BLaER1 treated with 17β-estradiol and CSF1 and Interleukin-3, amounts not matched to agents 10 nM and 100 nM (cell line): ENCODE measurements around the gene CASP14.

Source experiments
- H3K27ac ChIP-seq, 11 experiments: shearing (Covaris generic); formaldehyde crosslinking; 2 replicates each; pipeline ENCODE4 v1.8.1; 2022
- H3K27me3 ChIP-seq, 11 experiments: shearing (Covaris generic); formaldehyde crosslinking; 2 replicates each; pipeline ENCODE4 v1.8.1; 2022
- H3K36me3 ChIP-seq, 11 experiments: shearing (Covaris generic); formaldehyde crosslinking; 2 replicates each; pipeline ENCODE4 v1.8.1; 2022
- H3K4me1 ChIP-seq, 10 experiments: shearing (Covaris generic); formaldehyde crosslinking; 2 replicates each; pipeline ENCODE4 v1.8.1; 2022
- H3K4me2 ChIP-seq, 11 experiments: shearing (Covaris generic); formaldehyde crosslinking; 2 replicates each; pipeline ENCODE4 v1.8.1; 2022
- H3K4me3 ChIP-seq, 10 experiments: shearing (Covaris generic); formaldehyde crosslinking; 2 replicates each; pipeline ENCODE4 v1.8.1; 2022
- H3K9ac ChIP-seq, 11 experiments: shearing (Covaris generic); formaldehyde crosslinking; 2 replicates each; pipeline ENCODE4 v1.8.1; 2022
- H3K9me3 ChIP-seq, 11 experiments: shearing (Covaris generic); formaldehyde crosslinking; replicated peaks in 1 of 11; 2 replicates each; pipeline ENCODE4 v1.8.1; 2022
- H4K20me1 ChIP-seq, 11 experiments: shearing (Covaris generic); formaldehyde crosslinking; 2 replicates each; pipeline ENCODE4 v1.8.1; 2022
- Cebpa-rat ChIP-seq, 11 experiments: shearing (Covaris generic); IDR thresholded peaks; 2 replicates each; pipeline ENCODE4 v1.8.1; 2022

Gene CASP14

DNA sequence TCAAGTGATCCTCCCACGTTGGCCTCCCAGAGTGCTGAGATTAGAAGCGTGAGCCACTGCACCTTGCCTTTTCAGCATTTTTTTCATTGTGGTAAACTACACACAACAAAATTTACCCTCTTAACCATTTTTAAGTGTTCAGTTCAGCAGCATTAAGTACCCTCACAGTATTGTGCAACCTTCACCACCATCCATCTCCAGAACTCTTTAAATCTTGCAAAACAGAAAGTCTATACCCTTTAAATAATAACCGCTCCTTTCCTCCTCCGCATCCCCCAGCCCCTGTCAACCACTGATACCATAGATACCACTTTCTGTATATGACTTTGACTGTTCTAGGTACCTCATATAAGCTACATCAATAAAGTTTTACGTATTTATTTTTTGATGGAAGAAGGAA, 20.8 kb upstream of the CASP14 start:
- TF ChIP-seq Cebpa-rat (IDR thresholded peaks at IDR 0.05) = peak in 1 of 11 experiments; percentile 20; a peak in 1 of 22 replicates
- Histone ChIP-seq H3K27me3 (no peaks in the 10 kb centered on the region), H3K4me1 (0 out of 20 replicates have a peak, but pooled peaks cover 0 to 3% (median 0%) of the 10 kb centered on the region in 10 experiments), H3K9ac (no peak overlapping the region), H3K9me3 (peaks cover 0 to 5% (median 0%) of the 10 kb centered on the region in 11 experiments; a peak in 1 of 22 replicates), H3K27ac (no peak overlapping the region), H3K4me2 (no peak overlapping the region), H3K4me3 (no peak overlapping the region), H3K36me3 (no peaks in the 10 kb centered on the region), H4K20me1 (no peaks in the 10 kb centered on the region)

DNA sequence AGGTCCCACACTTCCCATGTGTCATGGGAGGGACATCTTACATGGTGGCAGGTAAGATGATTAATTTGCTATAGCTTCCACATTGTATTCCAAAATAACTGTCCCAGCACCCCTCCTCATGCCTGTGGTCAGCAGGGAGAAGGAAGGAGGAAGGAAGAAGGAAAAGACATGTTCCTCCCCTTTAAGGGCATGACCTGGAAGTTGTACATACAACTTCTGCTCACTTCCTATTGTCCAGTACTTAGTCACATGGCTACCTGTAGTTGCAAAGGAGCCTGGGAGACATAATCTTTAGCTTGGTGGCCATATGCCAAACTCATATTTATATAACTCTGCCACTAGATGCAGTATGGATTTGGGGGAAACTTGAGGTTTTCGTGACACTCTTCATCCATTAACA, 17.6 kb upstream of the CASP14 start:
- peaks cover 0 to 5% (median 0%) of the 10 kb centered on the region in 11 experiments; a peak in 1 of 22 replicates for H3K9me3 ChIP-seq

GRCh38 chr19:15035795-15036311, 13.4 kb upstream of the CASP14 start:
- H3K4me3 ChIP-seq = no peak overlapping the region
- H3K4me1 ChIP-seq = peaks cover 0 to 13% (median 7%) of the 10 kb centered on the region in 10 experiments; a peak in 9 of 20 replicates
- no peaks in the 10 kb centered on the region for H3K36me3 ChIP-seq
- H3K4me2 ChIP-seq = no peak overlapping the region
- no peak for TF ChIP-seq Cebpa-rat (IDR thresholded peaks at IDR 0.05)
- H3K9me3 ChIP-seq = peaks cover 0 to 5% (median 0%) of the 10 kb centered on the region in 11 experiments; a peak in 1 of 22 replicates
- H3K27me3 ChIP-seq = no peaks in the 10 kb centered on the region
- no peaks in the 10 kb centered on the region; a peak in 1 of 22 replicates for H4K20me1 ChIP-seq
- no peak overlapping the region for H3K9ac ChIP-seq
- H3K27ac ChIP-seq = no peak overlapping the region

More for the DNA sequence above, 17.6 kb upstream of the CASP14 start:
- Histone ChIP-seq H3K9ac (no peak overlapping the region), H3K4me3 (no peak overlapping the region), H3K36me3 (no peaks in the 10 kb centered on the region), H4K20me1 (no peaks in the 10 kb centered on the region; a peak in 1 of 22 replicates), H3K4me1 (no peaks in the 10 kb centered on the region), H3K27me3 (no peaks in the 10 kb centered on the region), H3K27ac (no peak overlapping the region), H3K4me2 (no peak overlapping the region)
- TF ChIP-seq Cebpa-rat (IDR thresholded peaks at IDR 0.05) = no peak

DNA sequence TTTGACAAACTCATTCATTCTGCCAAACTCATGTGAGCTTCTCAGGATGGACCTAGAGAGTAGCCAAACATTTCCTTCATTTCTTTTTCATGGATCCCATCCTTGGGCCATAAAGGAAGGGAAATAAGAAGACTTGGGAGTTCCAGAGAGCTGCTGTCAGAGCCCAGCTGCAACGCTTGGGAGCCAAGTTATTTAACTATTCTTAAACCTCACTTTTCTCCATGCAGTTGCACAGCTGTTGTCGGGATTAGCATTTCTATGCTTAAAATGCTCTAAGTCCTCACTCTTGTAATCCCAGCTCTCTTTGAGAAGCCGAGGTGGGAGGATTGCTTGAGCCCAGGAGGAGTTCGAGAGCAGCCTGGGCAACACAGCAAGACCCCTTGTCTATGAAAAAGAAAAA, 11.7 kb upstream of the CASP14 start:
- H3K4me2 ChIP-seq = no peak overlapping the region
- peaks cover 0 to 13% (median 7%) of the 10 kb centered on the region in 10 experiments; a peak in 9 of 20 replicates for H3K4me1 ChIP-seq
- no peak overlapping the region for H3K9ac ChIP-seq
- no peaks in the 10 kb centered on the region for H3K27me3 ChIP-seq
- H4K20me1 ChIP-seq = no peaks in the 10 kb centered on the region; a peak in 1 of 22 replicates
- H3K4me3 ChIP-seq = no peak overlapping the region
- no peaks in the 10 kb centered on the region for H3K9me3 ChIP-seq
- no peak for TF ChIP-seq Cebpa-rat (IDR thresholded peaks at IDR 0.05)
- H3K27ac ChIP-seq = no peak overlapping the region
- no peaks in the 10 kb centered on the region for H3K36me3 ChIP-seq

DNA sequence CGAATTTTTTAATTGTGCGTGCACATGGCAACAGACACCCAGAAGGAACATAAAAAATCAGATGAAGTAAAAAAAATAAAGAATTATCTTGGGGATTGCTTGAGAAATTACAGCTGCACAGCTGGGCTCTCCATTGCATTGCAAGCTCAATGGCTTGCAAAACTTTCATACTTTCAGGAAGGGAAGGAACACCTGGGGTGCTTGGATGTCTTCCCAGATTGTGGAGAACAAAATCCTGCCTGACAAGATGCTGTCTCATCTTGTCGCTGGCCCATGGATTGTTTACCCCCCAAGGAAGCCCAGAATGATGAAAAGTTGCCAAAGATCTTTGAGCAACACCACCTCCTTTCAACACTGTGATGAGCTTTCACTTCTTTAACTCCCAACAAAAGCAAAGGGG, 11.0 kb upstream of the CASP14 start:
- Histone ChIP-seq H3K4me1 (peaks cover 0 to 13% (median 7%) of the 10 kb centered on the region in 10 experiments; a peak in 9 of 20 replicates), H3K9me3 (no peaks in the 10 kb centered on the region), H3K9ac (no peak overlapping the region), H3K36me3 (no peaks in the 10 kb centered on the region), H3K27me3 (no peaks in the 10 kb centered on the region), H3K27ac (no peak overlapping the region; a peak in 1 of 22 replicates), H4K20me1 (no peaks in the 10 kb centered on the region; a peak in 1 of 22 replicates), H3K4me3 (no peak overlapping the region), H3K4me2 (peak overlapping the region in 7 of 11 experiments; percentile 1 to 46 (median 16); a peak in 9 of 22 replicates)
- TF ChIP-seq Cebpa-rat (IDR thresholded peaks at IDR 0.05) = 0 out of 22 replicates have a peak, but pooled peaks of 1 of the 11 experiments have one; percentile 10

DNA sequence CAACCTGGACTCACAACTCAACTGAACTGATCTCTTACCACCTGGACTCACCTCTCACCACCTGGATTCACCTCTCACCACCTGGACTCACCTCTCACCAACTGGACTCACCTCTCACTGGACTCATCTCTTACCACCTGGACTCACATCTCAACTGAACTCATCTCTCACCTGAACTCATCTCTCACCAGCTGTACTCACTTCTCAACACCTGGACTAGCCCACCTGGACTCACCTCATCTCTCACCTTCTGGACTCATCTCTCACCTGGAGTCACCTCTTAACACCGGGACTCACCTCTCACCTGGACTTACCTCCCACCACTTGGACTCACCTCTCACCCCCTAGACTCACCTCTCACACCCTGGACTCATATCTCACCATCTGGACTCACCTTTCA, 7.3 kb upstream of the CASP14 start:
- Histone ChIP-seq H3K9ac (no peak overlapping the region), H3K4me2 (no peak overlapping the region), H3K27ac (no peak overlapping the region), H3K27me3 (no peaks in the 10 kb centered on the region), H3K9me3 (no peaks in the 10 kb centered on the region), H3K36me3 (no peaks in the 10 kb centered on the region), H3K4me3 (no peak overlapping the region), H3K4me1 (peaks cover 0 to 13% (median 7%) of the 10 kb centered on the region in 10 experiments; a peak in 9 of 20 replicates), H4K20me1 (no peaks in the 10 kb centered on the region)
- TF ChIP-seq Cebpa-rat (IDR thresholded peaks at IDR 0.05) = no peak

DNA sequence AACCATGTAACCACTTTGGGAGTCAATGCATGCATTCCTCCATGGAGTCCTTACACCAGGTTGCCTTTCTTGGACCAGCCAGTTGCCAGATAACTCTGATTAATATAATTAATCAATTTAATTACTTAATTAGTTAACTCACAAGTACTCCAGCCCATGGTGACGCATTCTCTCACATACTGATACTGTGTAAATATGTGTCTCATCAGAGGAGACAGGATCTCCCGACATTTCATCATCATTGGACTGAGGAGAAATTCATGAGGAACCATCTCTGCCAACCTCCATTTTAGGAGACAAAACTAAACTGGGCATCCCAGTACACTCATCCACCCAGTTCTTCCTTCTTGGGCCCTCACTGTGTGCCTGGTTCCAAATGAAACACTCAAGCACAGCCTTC, 6.5 kb upstream of the CASP14 start:
- Histone ChIP-seq H3K9ac (no peak overlapping the region), H4K20me1 (no peaks in the 10 kb centered on the region), H3K27ac (no peak overlapping the region), H3K4me1 (peaks cover 0 to 13% (median 7%) of the 10 kb centered on the region in 10 experiments; a peak in 9 of 20 replicates), H3K4me3 (no peak overlapping the region), H3K4me2 (no peak overlapping the region), H3K27me3 (no peaks in the 10 kb centered on the region), H3K36me3 (no peaks in the 10 kb centered on the region), H3K9me3 (no peaks in the 10 kb centered on the region)
- TF ChIP-seq Cebpa-rat (IDR thresholded peaks at IDR 0.05) = no peak

- Histone ChIP-seq H3K4me3 (no peak overlapping the region), H3K36me3 (no peaks in the 10 kb centered on the region), H3K9ac (no peak overlapping the region), H3K27me3 (no peaks in the 10 kb centered on the region), H3K4me1 (no peaks in the 10 kb centered on the region), H4K20me1 (no peaks in the 10 kb centered on the region), H3K27ac (no peak overlapping the region), H3K9me3 (no peaks in the 10 kb centered on the region), H3K4me2 (no peak overlapping the region)
- TF ChIP-seq Cebpa-rat (IDR thresholded peaks at IDR 0.05) = no peak
Measured at GRCh38 chr19:15045506-15045905, 3.8 kb upstream of the CASP14 start.

DNA sequence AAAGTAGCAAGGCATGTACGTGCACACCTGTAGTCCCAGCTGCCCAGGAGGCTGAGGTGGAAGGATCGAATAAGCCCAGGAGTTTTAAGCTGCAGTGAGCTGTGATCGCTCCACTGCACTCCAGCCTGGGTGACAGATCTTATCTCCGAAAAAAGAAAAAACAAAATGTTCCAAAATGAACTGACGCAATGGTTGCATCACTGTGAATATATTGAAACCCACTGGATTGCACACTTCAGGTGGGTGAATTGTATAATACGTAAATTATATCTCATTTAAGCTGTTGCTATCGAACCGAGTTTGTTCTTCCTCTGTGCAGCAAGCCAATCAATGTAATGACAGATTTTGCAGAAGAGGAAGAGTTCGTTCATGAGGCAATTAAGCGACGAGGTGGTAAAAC, 1.6 kb upstream of the CASP14 start:
- no peak for TF ChIP-seq Cebpa-rat (IDR thresholded peaks at IDR 0.05)
- Histone ChIP-seq H3K27me3 (no peaks in the 10 kb centered on the region), H3K4me2 (no peak overlapping the region), H3K9ac (no peak overlapping the region), H3K36me3 (no peaks in the 10 kb centered on the region), H3K4me3 (no peak overlapping the region), H4K20me1 (no peaks in the 10 kb centered on the region), H3K4me1 (no peaks in the 10 kb centered on the region), H3K9me3 (no peaks in the 10 kb centered on the region), H3K27ac (no peak overlapping the region)

DNA sequence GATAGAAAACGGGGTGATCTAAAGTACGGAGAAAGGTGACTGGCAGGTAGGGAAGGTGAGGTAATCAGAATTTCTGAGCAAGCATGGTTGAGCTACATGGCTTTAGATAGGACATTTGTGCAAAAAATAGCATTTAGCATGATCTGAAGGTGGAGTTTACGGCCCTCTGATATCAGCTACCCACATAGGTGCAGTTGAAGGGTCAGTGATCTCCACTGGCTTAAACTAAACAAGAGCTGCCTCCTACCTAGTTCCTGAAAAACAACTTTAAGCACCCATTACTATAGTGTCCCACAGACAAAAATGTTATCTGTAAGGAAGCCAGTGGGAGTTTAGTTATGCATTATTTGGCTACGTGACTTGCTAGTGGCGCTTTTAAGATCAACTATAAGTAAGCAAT, 1.2 kb upstream of the CASP14 start:
- Histone ChIP-seq H3K4me2 (no peak overlapping the region), H3K9me3 (no peaks in the 10 kb centered on the region), H4K20me1 (no peaks in the 10 kb centered on the region), H3K27me3 (no peaks in the 10 kb centered on the region), H3K9ac (no peak overlapping the region), H3K27ac (no peak overlapping the region), H3K36me3 (no peaks in the 10 kb centered on the region), H3K4me1 (no peaks in the 10 kb centered on the region), H3K4me3 (no peak overlapping the region)
- no peak for TF ChIP-seq Cebpa-rat (IDR thresholded peaks at IDR 0.05)
